Activated naive CD8-positive, alpha-beta T cell treated with anti-CD3 and anti-CD28 coated beads, Interleukin-2, amount 50 U/mL, for 16 hours (primary cell): ENCODE data around the gene MAP3K1.
A peak's percentile ranks its signal among the peaks of the same experiment; 100 is the strongest.
"Not testable (repeated sequence)": the region's sequence is repeated elsewhere in the genome, so short reads cannot be mapped to it uniquely, and the experiment has no call there.

Experiments used
- DNase-seq: peaks from one replicate; pipeline ENCODE4 v3.0.0-alpha.2; 2020; ENCODE audit warnings: low read depth, low spot score

The MAP3K1 gene

GRCh38 chr5:56815658-56816545 is 553 bp downstream of the MAP3K1 start:
- DNase-seq = no peak

- peak; percentile 5 for DNase-seq
Measured at GRCh38 chr5:56816546-56817081, 1.3 kb downstream of the MAP3K1 start.

GRCh38 chr5:56817263-56818014 is 2.1 kb downstream of the MAP3K1 start:
- DNase-seq = no peak

- DNase-seq = no peak
Measured at GRCh38 chr5:56818450-56819037, 3.2 kb downstream of the MAP3K1 start.

- DNase-seq = no peak
Measured at GRCh38 chr5:56819060-56819881, 3.9 kb downstream of the MAP3K1 start.

DNA sequence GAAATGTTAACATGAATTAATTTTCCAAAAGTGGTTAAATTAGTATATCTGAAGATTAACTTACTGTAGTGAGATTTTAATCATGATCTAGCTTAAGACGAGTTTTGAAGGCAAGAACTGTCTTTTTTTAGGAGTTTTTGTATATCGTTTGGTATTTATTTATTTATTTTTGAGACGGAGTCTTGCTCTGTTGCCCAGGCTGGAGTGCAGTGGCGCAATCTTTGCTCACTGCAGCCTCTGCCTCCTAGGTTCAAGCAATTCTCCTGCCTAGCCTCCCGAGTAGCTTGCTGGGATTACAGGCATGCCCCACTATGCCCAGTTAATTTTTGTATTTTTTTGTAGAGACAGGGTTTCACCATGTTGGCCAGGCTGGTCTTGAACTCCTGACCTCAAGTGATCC is 6.5 kb downstream of the MAP3K1 start:
- not testable (repeated sequence) for DNase-seq

DNA sequence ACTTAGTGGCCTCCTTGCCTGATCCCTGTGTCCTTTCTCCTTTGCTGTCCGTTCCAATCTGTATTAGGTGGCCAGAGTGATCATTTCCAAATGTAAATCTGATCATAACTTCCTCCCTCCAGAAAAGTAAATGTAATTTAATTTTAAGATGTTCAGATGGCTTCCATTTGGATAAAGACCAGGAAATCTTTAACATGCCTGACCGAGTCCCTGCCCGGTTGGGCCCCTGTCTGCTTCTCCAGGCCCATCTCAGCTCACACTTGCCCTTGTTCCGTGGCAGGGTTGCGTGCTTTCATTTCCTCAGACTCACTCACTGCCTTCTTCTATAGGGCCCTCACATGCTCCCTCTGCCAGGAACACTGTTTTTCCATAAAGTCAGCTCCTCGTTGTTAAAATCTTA is 7.6 kb downstream of the MAP3K1 start:
- no peak for DNase-seq

GRCh38 chr5:56824019-56824418 is 8.7 kb downstream of the MAP3K1 start:
- DNase-seq = no peak

GRCh38 chr5:56825222-56825824 is 10.0 kb downstream of the MAP3K1 start:
- no peak for DNase-seq

DNA sequence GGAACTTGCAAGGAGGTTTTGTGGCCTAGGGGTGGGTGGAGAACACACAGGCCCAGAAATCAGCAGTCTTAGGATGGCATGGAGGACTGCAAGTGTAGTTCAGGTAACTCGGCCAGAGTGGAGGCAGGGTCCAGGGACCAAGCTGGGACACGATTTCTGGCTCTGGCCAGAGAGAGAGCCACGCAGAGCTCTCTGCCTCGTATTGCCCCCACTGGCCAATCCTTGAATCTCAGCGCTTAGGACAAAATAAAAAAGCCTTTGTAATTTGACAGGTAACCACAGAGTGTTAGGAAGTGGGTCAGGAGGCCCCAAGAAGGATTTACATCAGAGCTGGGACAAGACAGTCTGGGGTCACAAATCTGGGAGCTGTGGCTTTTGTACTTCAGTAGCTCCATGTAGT is 11.7 kb downstream of the MAP3K1 start:
- DNase-seq = no peak

GRCh38 chr5:56827924-56828323 is 12.6 kb downstream of the MAP3K1 start:
- no peak for DNase-seq

- DNase-seq = no peak
Measured at GRCh38 chr5:56829137-56829908, 14.0 kb downstream of the MAP3K1 start.

- no peak for DNase-seq
Measured at GRCh38 chr5:56831773-56832172, 16.4 kb downstream of the MAP3K1 start.

DNA sequence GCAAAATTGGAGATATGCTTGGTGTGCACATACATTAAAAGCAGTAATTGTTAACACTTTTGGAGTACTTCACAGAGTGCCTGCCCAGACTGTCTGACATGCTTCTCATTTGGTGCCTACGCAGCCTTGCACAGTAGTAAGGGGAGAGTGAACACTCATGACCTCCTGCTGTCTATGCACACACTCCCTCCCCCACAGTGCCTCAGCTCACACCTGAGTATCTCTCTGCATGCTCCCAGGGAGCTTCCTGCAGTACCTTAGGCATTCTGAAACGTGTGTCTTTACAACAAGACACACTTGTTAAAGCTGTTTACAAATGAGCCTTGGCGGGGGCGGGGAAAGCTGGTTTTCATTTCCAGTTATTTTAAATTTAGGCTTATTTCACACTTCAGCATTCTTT is 18.0 kb downstream of the MAP3K1 start:
- DNase-seq = no peak

DNA sequence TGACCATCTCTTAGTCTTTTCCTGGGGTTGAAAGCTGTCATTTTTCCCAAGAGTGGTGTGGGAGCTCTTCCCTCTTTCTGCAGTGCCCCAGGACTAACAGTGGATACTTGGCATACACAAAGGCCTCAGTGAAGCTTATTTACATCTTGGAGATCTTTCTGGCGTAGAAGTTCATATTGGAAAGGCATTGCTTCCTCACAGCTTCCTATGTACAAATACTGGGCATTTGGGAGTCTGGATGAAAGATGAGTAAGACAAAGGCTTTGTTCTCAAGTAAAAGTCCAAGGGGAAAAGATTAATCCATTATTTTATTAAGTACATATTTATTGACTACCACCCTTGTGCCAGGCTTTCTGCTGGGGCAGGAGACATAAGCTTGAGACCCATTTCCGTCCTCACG is 22.0 kb downstream of the MAP3K1 start:
- no peak for DNase-seq

GRCh38 chr5:56837956-56838355 is 22.6 kb downstream of the MAP3K1 start:
- DNase-seq = no peak

DNA sequence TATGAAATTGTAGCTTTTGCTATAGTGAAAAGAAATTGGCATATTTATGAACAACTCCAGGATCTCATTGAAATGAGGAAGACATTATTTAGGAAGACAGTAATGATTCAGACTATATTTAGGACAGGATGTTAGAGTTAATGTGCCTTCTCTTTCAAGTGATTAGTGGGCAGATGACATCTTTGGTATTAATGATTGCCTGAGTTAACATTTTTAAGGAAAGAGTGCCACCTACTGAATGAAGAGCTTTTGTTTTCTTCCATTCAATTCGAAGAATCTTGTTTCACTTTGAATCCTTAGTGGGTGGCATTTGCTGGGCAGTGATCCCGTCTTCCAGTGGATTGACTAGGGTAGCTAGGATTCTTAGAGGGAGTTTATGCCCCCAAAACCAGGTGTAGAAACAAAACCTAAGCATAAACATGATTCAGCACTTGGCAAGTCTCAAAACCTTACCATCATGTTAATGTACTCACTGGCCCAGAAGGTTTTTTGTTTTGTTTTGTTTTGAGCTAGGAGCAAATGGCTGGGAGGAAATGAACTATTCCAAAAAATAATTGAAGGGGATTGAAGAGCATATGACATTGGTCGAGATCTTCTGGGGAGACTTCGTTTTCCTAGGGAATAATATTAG is 23.2 kb downstream of the MAP3K1 start:
- DNase-seq = no peak

DNA sequence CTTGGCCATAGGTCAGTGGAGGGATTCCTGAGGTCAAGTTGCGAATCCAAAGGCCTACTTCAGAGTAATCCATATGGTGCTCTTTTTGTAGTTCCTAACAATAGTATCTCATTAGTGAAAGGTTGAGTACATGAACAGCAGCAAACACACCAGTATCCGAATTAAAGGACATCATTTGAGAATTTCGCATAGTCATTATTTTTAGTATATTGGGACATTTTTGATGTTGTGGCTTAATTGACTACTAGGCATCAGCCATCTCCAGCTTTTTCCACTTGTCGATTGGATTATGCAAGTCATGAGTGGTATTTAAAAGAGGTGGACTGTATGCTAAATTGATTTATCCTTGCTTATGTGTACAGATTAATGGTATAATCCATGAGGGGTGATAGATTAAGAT is 23.7 kb downstream of the MAP3K1 start:
- no peak for DNase-seq

DNA sequence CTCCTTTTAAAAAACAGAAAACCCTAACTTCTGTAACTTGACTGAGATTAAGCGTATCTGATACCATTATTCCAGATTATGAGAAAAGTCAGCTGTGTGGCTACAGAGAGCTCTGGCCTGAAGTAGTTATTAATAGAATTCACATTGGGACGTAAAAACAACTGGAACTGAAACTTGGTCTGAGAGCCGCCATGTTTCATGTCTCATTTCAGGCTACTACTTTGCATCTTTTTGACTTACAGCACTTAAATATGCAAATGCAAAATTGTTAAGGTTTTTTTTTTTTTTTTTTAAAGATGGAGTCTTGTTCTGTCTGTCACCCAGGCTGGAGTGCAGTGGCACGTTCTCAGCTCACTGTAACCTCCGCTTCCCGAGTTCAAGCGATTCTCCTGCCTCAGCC is 25.2 kb downstream of the MAP3K1 start:
- DNase-seq = no peak

DNA sequence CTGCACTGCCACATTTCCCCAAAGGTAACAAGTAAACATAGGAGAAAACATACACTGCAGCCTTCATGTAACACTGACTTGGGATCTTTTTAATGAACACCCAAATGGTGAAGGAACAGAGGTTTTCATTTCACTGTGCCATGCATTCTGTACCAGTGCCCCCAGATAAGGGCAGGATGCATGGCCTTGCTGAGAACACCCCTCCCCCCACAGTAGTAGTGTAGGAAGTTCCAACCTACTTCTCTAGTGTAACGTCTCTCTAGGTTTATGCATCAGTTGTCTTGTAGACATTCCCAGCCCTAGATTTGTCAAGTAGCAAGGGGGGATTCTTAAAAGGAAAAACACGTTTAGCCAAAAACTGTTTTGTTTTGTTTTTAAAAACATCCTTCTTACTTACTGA is 29.9 kb downstream of the MAP3K1 start:
- no peak for DNase-seq
